RWPE1 (cell line): ENCODE results near the gene U2AF1L4.

Experiments
- CTCF ChIA-PET: fragments of 350-600 bp; sonication (Branson Sonifier 250); formaldehyde crosslinking; extraction: SDS; loops from one replicate; lab custom pipeline; 2021; lab: Yijun Ruan, JAX
- POLR2A ChIA-PET: fragments of 400-600 bp; formaldehyde crosslinking; extraction: SDS; loops from one replicate; lab custom pipeline; 2020; ENCODE audit warnings: antibody characterized with exemption; ENCODE audit not compliant: low non-redundant PET; lab: Yijun Ruan, JAX
- DNase-seq: peaks from one replicate; pipeline ENCODE4 v3.0.0; 2012; ENCODE audit warnings: low spot score
- H3K27ac ChIP-seq: fragments of 450-650 bp; 2 replicates; pipeline ENCODE4 v1.5.1; 2017
- TF ChIP-seq, protein P1 (sequence below): fragments of 450-650 bp; conservative IDR thresholded peaks from 2 replicates; pipeline ENCODE4 v1.5.1; 2017; ENCODE audit warnings: low read depth, mild to moderate bottlenecking

The U2AF1L4 gene

DNA sequence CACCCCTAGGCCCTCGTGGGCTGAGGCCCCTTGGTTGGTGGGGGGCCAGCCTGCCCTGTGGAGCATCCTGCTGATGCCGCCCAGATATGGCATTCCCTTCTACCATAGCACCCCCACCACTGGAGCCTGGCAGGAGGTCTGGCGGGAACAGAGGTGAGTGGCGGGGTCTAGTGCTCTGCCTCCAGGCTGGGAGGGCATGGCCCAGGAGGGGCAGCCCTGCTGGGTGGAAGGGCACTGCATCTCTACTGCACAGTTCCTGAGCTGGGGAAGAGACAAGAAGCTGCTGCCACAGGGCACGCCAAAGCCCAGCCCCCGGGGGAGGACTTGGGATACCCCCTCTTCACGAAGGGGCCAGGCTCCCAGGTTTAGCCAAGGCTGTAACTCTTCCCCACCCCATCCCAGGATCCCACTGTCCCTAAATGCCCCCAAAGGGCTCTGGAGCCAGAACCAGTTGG lies 29.8 kb downstream of the U2AF1L4 start:
- TF ChIP-seq, protein P1, sequence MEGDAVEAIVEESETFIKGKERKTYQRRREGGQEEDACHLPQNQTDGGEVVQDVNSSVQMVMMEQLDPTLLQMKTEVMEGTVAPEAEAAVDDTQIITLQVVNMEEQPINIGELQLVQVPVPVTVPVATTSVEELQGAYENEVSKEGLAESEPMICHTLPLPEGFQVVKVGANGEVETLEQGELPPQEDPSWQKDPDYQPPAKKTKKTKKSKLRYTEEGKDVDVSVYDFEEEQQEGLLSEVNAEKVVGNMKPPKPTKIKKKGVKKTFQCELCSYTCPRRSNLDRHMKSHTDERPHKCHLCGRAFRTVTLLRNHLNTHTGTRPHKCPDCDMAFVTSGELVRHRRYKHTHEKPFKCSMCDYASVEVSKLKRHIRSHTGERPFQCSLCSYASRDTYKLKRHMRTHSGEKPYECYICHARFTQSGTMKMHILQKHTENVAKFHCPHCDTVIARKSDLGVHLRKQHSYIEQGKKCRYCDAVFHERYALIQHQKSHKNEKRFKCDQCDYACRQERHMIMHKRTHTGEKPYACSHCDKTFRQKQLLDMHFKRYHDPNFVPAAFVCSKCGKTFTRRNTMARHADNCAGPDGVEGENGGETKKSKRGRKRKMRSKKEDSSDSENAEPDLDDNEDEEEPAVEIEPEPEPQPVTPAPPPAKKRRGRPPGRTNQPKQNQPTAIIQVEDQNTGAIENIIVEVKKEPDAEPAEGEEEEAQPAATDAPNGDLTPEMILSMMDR: no peak
- ChIA-PET POLR2A (no interaction called here), CTCF (interaction anchor here (0.7 kb wide), 1 partner anchor 115 kb away, joined by 10 read pairs; no protein-coding TSS in a partner anchor)
- peak overlapping the region; percentile 93 for H3K27ac ChIP-seq
- DNase-seq: no peak

DNA sequence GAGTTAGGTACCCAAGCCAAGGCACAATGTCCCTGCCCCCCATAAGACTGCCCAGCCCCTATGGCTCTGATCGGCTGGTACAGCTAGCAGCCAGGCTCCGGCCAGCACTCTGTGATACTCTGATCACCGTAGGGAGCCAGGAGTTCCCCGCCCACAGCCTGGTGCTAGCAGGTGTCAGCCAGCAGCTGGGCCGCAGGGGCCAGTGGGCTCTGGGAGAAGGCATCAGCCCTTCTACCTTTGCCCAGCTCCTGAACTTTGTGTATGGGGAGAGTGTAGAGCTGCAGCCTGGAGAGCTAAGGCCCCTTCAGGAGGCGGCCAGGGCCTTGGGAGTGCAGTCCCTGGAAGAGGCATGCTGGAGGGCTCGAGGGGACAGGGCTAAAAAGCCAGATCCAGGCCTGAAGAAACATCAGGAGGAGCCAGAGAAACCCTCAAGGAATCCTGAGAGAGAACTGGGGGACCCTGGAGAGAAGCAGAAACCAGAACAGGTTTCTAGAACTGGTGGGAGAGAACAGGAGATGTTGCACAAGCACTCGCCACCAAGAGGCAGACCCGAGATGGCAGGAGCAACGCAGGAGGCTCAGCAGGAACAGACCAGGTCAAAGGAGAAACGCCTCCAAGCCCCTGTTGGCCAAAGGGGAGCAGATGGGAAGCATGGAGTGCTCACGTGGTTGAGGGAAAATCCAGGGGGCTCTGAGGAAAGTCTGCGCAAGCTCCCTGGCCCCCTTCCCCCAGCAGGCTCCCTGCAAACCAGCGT lies 30.4 kb downstream of the U2AF1L4 start:
- POLR2A ChIA-PET: no interaction called here
- DNase-seq: no peak
- TF ChIP-seq, protein P1: no peak
- H3K27ac ChIP-seq: 0 out of 2 replicates have a peak overlapping the region, but pooled peaks have one; percentile 3
- CTCF ChIA-PET: interaction anchor here (0.7 kb wide), 1 partner anchor 114 kb away, joined by 10 read pairs; no protein-coding TSS in a partner anchor

DNA sequence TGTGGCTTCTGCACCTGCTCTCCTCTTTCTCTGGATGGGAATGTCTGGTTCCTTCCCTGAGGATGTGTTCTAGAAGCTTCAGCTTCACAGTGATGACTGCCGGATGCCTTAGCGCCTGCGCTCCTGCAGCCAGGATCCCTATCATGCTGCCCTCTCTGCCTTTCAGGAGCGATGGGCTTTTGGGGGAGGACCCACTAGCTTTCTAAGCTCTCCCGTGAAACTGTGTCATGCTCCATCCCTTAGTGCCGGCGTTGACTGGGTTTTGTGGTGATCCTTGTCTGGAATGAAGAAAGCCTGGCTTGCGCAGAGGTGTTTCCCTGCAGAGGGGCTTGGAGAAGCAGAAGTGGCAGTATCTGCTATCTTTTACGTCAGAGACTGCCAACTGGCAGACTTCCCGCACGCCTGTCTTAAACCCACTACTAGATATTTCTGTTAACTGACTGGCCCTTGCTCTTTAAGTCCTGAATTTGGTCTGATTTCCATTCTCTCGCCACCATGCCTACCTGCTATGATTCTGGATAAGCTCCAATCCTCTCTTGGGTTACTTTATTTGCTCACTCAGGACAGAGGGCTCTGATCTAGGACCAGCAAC lies 31.2 kb downstream of the U2AF1L4 start:
- CTCF ChIA-PET: no interaction called here
- POLR2A ChIA-PET: no interaction called here

DNA sequence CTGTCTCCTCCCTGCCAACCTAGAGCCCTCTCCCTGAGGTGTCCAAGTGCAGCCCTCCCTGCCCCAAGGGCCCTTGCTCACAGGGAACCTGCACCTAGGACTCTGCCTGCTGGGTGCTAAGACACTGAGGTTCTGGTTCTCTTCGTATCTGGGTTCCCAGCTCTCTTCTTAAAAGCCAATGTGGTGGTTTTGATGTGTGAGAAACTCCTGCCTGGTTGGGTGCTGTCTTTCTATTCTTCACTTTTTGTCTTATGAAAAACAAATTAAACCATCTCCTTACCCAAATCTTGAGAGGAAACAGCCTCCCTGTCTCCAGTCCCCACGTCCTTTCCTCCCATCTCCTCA lies 31.7 kb downstream of the U2AF1L4 start:
- no peak for DNase-seq
- no peak overlapping the region for H3K27ac ChIP-seq
- ChIA-PET POLR2A (no interaction called here), CTCF (no interaction called here)
- TF ChIP-seq, protein P1: no peak

More for the DNA sequence above, 31.2 kb downstream of the U2AF1L4 start:
- TF ChIP-seq, protein P1: no peak
- no peak for DNase-seq
- no peak overlapping the region for H3K27ac ChIP-seq

DNA sequence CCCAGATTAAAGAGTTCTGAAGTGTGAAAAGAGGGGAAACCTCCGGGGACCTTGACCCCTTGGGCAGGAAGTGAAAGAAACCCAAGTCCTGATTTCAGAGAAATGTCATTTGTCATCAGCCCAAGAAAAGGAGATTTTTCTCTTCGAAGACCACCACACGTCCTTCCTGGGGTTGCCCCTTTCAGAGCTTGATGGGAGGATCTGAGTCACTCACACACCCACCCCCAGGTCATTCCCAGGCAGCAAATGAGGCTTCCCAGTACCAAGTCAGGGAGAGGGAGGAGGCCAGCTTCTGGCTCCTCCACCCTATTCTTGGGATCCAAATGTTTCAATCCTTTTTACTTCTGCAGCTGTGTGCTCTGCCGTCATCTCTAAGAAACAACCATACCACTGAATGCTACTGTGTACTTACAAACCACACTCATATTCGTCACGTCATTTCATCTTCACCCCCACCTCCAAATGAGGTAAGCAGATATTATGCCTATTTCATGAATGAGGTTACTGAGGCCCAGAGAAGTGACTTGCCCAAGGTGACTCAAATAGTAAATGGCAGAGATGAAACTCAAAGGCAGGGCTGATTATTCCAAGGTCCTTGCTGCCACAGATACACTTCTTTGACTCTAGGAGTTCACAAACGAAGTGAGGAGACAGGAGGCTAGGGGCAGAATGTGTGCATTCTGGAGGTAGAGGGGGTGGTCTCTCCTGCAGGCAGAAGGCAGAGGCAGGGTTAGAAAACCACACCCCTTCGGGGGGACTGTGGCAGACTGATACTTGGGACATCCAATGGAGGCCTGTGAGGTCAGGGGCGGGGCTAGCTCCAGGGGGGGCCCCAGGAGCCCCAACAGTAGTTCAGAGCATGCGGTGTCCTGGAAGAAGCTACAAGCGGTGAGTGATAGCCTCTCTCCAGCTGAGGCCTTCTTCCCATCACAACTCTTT lies 32.4 kb downstream of the U2AF1L4 start:
- TF ChIP-seq, protein P1: no peak
- POLR2A ChIA-PET: interaction anchor here (0.6 kb wide), 1 partner anchor 443 kb away, joined by 3 read pairs; no protein-coding TSS in a partner anchor
- no peak for DNase-seq
- no peak overlapping the region for H3K27ac ChIP-seq
- CTCF ChIA-PET: interaction anchor here (0.6 kb wide), 2 partner anchors 18 to 57 kb away, joined by 3 to 6 read pairs; no protein-coding TSS in a partner anchor
